Mesenchymal stem cell (in vitro differentiated cells and primary cell): ENCODE results near the gene BICRA.
"Not testable (repeated sequence)": the region's sequence is repeated elsewhere in the genome, so short reads cannot be mapped to it uniquely, and the experiment has no call there.

Source experiments
- DNase-seq: peaks from one replicate; pipeline ENCODE4 v3.0.0-alpha.2; 2013
- H2AFZ ChIP-seq: one replicate; pipeline ENCODE4 v1.6.1; 2013; ENCODE audit warnings: low read depth, mild to moderate bottlenecking, control low read depth, inconsistent platforms, low read length, moderate library complexity
- H2AK5ac ChIP-seq: 2 replicates; pipeline ENCODE4 v1.6.1; 2013; ENCODE audit warnings: low read length, moderate library complexity, mild to moderate bottlenecking, inconsistent platforms; ENCODE audit not compliant: severe bottlenecking
- H2BK120ac ChIP-seq: one replicate; pipeline ENCODE4 v1.6.1; 2013; ENCODE audit warnings: low read depth, mild to moderate bottlenecking, inconsistent platforms, low read length, moderate library complexity
- H2BK12ac ChIP-seq, 2 experiments: one replicate each; pipeline ENCODE4 v1.6.1; 2013; ENCODE audit warnings: inconsistent platforms in 2 of 2, low read length in 2 of 2, mild to moderate bottlenecking in 2 of 2, moderate library complexity in 2 of 2, control low read depth in 1 of 2
- H2BK15ac ChIP-seq: one replicate; pipeline ENCODE4 v1.6.1; 2013; ENCODE audit warnings: mild to moderate bottlenecking, low read depth, inconsistent platforms; ENCODE audit not compliant: poor library complexity, severe bottlenecking
- H2BK5ac ChIP-seq: 2 replicates; pipeline ENCODE4 v1.6.1; 2013; ENCODE audit warnings: low read depth, mild to moderate bottlenecking, low read length, control low read depth, inconsistent platforms; ENCODE audit not compliant: poor library complexity, severe bottlenecking
- H3K14ac ChIP-seq, 2 experiments: one replicate each; pipeline ENCODE4 v1.6.1; 2013; ENCODE audit warnings: inconsistent platforms in 2 of 2, low read length in 2 of 2, control low read depth in 1 of 2, mild to moderate bottlenecking in 1 of 2, moderate library complexity in 1 of 2
- H3K18ac ChIP-seq, 2 experiments: one replicate each; pipeline ENCODE4 v1.6.1; 2013; ENCODE audit warnings: inconsistent platforms in 2 of 2, low read length in 2 of 2, control low read depth in 1 of 2, low read depth in 1 of 2, mild to moderate bottlenecking in 1 of 2
- H3K23ac ChIP-seq, 2 experiments: one replicate each; pipeline ENCODE4 v1.6.1; 2013; ENCODE audit warnings: inconsistent platforms in 2 of 2, low read length in 2 of 2, mild to moderate bottlenecking in 2 of 2, moderate library complexity in 2 of 2, control low read depth in 1 of 2
- H3K27ac ChIP-seq: 2 replicates; pipeline ENCODE4 v1.5.1; 2013; ENCODE audit warnings: mild to moderate bottlenecking, moderate library complexity, low read length, control low read depth, inconsistent platforms; ENCODE audit not compliant: poor library complexity, severe bottlenecking
- H3K27me3 ChIP-seq, 2 experiments: 2 replicates each; pipeline versions ENCODE4 v1.6.1 to v1.7.0; 2013; ENCODE audit warnings: low read length in 2 of 2, mild to moderate bottlenecking in 2 of 2, moderate library complexity in 2 of 2, control low read depth in 1 of 2, inconsistent platforms in 1 of 2; ENCODE audit not compliant: control insufficient read depth in 1 of 2, insufficient read depth in 1 of 2
- H3K36me3 ChIP-seq, 2 experiments: 2 replicates each; pipeline versions ENCODE4 v1.6.1 to v1.7.0; 2013; ENCODE audit warnings: low read length in 2 of 2, control low read depth in 1 of 2, inconsistent platforms in 1 of 2, low read depth in 1 of 2, mild to moderate bottlenecking in 1 of 2; ENCODE audit not compliant: insufficient read depth in 2 of 2, control insufficient read depth in 1 of 2
- H3K4ac ChIP-seq, 2 experiments: one replicate each; pipeline ENCODE4 v1.6.1; 2013; ENCODE audit warnings: inconsistent platforms in 2 of 2, low read length in 2 of 2, mild to moderate bottlenecking in 2 of 2, moderate library complexity in 2 of 2, control low read depth in 1 of 2, low read depth in 1 of 2
- H3K4me1 ChIP-seq: 2 replicates; pipeline ENCODE4 v1.6.1; 2013; ENCODE audit warnings: low read depth, low read length, control low read depth; ENCODE audit not compliant: control insufficient read depth, insufficient read depth
- H3K4me2 ChIP-seq: 2 replicates; pipeline ENCODE4 v1.6.1; 2013; ENCODE audit warnings: low read length, mild to moderate bottlenecking, inconsistent platforms; ENCODE audit not compliant: poor library complexity, severe bottlenecking
- H3K4me3 ChIP-seq, 2 experiments: 2 replicates each; pipeline versions ENCODE4 v1.5.1 to v1.7.0; 2013; ENCODE audit warnings: low read length in 2 of 2, mild to moderate bottlenecking in 2 of 2, control low read depth in 1 of 2, low read depth in 1 of 2; ENCODE audit not compliant: insufficient read depth in 1 of 2
- H3K79me1 ChIP-seq: replicated peaks from 2 replicates; pipeline ENCODE4 v1.6.1; 2013; ENCODE audit warnings: mild to moderate bottlenecking, control low read depth, low read length, inconsistent platforms; ENCODE audit not compliant: poor library complexity, severe bottlenecking
- H3K9ac ChIP-seq: 2 replicates; pipeline ENCODE4 v1.7.0; 2013; ENCODE audit warnings: mild to moderate bottlenecking, low read length, moderate library complexity
- H3K9me3 ChIP-seq: 2 replicates; pipeline ENCODE4 v1.7.0; 2013; ENCODE audit warnings: mild to moderate bottlenecking, low read length; ENCODE audit not compliant: control insufficient read depth
- H4K8ac ChIP-seq: one replicate; pipeline ENCODE4 v1.6.1; 2013; ENCODE audit warnings: inconsistent platforms, mild to moderate bottlenecking, low read length, moderate library complexity
- H4K91ac ChIP-seq: one replicate; pipeline ENCODE4 v1.6.1; 2013; ENCODE audit warnings: mild to moderate bottlenecking, low read length, inconsistent platforms
- WGBS: methylation state at CpG from one replicate; pipeline ENCODE4 v1.1.7; 2013; ENCODE audit warnings: mixed read lengths; 5-methylcytosine and 5-hydroxymethylcytosine counted together

BICRA gene

DNA sequence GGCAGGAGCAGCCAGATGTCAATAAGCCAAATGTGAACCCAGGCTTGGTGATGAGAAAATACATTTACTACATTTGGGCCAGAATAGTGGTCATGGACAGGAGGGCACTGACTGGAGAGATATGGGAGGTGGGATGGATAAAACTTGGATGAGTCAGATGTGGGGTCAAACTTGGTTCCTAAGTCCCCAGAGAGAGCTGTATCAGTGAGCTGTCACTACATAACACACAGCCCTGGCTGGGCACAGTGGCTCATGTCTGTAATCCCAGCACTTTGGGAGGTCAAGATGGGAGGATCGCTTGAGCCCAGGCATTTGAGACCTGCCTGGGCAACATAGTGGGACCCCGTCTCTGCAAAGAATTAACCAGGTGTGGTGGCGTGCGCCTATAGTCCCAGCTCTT lies 52.7 kb downstream of the BICRA start:
- Histone ChIP-seq H3K4me3 (no peak overlapping the region), H3K79me1 (peaks cover 42% of the 10 kb centered on the region), H3K9ac (peak overlapping the region; percentile 19), H3K4me2 (no peak overlapping the region), H2BK15ac (no peak overlapping the region), H2BK12ac (no peak overlapping the region), H3K4me1 (peaks cover 30% of the 10 kb centered on the region), H3K14ac (no peak overlapping the region), H2AFZ (no peak overlapping the region), H3K9me3 (no peaks in the 10 kb centered on the region), H2BK5ac (no peak overlapping the region), H3K36me3 (peaks cover 5 to 16% of the 10 kb centered on the region in 2 experiments), H2BK120ac (no peak overlapping the region), H3K18ac (peak overlapping the region in 1 of 2 experiments; percentile 22), H4K91ac (no peak overlapping the region), H2AK5ac (no peak overlapping the region), H3K27ac (no peak overlapping the region), H3K23ac (no peak overlapping the region), H3K4ac (peak overlapping the region in 1 of 2 experiments; percentile 27), H3K27me3 (no peaks in the 10 kb centered on the region), H4K8ac (no peak overlapping the region)
- DNase-seq: no peak
- whole genome bisulfite sequencing: 91% methylated on average over 4 of the region's 4 CpGs

DNA sequence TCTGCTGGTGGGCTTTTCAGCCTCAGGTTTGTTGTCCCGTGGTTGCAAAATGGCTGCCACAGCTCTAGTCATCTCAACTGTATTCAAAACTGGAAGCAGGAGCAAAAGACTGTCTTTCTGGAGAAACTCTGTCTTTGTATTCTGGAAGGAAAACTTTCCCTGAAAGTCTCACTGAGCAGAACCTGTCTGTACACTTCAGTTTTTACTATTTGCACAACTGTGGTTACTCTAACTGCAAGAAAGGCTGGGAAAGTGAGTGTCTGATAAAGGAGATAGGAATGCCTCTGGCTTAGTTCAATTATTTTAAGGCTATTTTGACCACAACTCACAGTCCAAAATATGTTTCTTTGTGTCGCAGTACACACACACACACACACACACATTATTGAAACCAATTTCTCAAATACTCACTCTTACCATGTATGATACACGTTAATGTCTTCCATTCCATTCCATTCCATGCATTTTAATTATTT lies 54.5 kb downstream of the BICRA start:
- Histone ChIP-seq H2BK15ac (no peak overlapping the region), H2AK5ac (no peak overlapping the region), H3K9ac (peak overlapping the region; percentile 85), H2BK12ac (no peak overlapping the region), H3K18ac (no peak overlapping the region), H4K91ac (no peak overlapping the region), H3K4me2 (no peak overlapping the region), H2BK120ac (no peak overlapping the region), H3K14ac (no peak overlapping the region), H2AFZ (no peak overlapping the region), H2BK5ac (no peak overlapping the region), H3K36me3 (peaks cover 5 to 20% of the 10 kb centered on the region in 2 experiments), H3K4ac (peak overlapping the region in 1 of 2 experiments; percentile 27), H3K27ac (peak overlapping the region; percentile 73), H4K8ac (no peak overlapping the region), H3K9me3 (no peaks in the 10 kb centered on the region), H3K4me1 (peaks cover 32% of the 10 kb centered on the region), H3K79me1 (peaks cover 38% of the 10 kb centered on the region), H3K4me3 (peak overlapping the region in 1 of 2 experiments; percentile 50), H3K27me3 (no peaks in the 10 kb centered on the region), H3K23ac (no peak overlapping the region)
- 40% methylated on average over 3 of the region's 3 CpGs for WGBS
- DNase-seq: peak; percentile 97

DNA sequence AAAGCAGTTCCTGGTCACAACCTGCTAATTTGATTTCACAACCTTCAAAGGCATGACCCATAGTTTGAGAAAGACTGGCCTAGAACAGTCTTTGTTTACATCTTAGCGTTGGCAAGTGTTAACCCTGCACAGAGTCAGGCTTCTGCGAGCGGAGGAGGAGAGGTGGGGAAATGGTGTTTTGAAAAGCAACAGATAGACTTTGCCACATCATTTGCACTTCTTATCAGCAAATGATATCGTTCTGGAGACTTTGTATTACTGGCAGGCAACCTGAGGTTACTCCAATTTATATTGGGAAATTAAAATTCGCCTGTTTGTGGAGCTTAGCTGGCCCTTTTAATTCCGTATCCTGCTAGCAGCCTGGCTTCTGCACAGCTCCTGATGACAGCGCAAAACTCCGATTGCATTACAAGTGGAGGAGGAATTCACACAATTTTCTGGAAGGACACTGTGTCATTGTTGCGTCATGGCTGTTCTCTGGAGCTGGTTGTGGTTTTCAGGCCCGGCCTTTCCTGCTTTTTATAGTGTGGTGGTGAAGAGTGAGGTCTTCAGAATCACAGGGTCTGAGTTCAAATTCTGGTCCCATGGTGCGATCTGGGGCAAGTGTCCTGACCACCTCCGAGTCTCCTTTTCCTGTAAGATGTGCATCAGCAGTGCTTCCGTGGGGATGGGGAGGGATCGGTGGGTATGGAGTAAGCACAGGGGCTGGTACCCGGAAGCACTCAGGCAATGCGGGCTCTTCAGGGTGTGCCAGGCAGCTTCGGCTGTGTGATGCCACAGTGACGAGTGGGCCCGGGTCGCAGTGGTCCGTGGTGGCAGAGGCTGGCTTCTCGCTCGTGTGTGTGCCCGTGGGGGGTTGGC lies 55.2 kb downstream of the BICRA start:
- Histone ChIP-seq H3K27me3 (no peaks in the 10 kb centered on the region), H3K27ac (peak overlapping the region; percentile 54), H2AK5ac (peak overlapping the region; percentile 95), H3K4me3 (peak overlapping the region in 1 of 2 experiments; percentile 50), H3K18ac (peak overlapping the region; percentile 65 to 97), H3K4me2 (peak overlapping the region; percentile 19), H2BK120ac (peak overlapping the region; percentile 88), H3K23ac (no peak overlapping the region), H3K79me1 (peaks cover 38% of the 10 kb centered on the region), H3K36me3 (peaks cover 5 to 20% of the 10 kb centered on the region in 2 experiments), H3K4me1 (peaks cover 32% of the 10 kb centered on the region), H3K4ac (peak overlapping the region in 1 of 2 experiments; percentile 52), H2BK15ac (peak overlapping the region; percentile 60), H2AFZ (no peak overlapping the region), H3K9me3 (no peaks in the 10 kb centered on the region), H3K9ac (peak overlapping the region; percentile 85), H3K14ac (peak overlapping the region in 1 of 2 experiments; percentile 75), H2BK12ac (peak overlapping the region; percentile 51 to 77), H2BK5ac (peak overlapping the region; percentile 48), H4K91ac (peak overlapping the region; percentile 81), H4K8ac (peak overlapping the region; percentile 83)
- 48% methylated on average over 24 of the region's 24 CpGs for WGBS
- DNase-seq: peak; percentile 99

DNA sequence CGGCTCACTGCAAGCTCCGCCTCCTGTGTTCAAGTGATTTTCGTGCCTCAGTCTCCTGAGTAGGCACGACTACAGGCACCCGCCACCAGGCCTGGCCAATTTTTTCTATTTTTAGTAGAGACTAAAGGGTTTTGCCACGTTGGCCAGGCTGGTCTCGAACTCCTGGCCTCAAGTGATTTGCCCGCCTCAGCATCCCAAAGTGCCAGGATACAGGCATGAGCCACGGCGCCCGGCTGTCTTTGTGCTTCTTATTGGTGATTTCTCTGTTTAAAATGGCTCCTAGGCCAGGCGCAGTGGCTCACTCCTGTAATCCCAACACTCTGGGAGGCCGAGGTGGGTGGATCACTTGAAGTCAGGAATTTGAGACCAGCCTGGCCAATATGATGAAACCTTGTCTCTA lies 59.6 kb downstream of the BICRA start:
- H3K14ac ChIP-seq, H3K18ac ChIP-seq, H2BK12ac ChIP-seq, H3K9ac ChIP-seq, H4K91ac ChIP-seq, H3K4ac ChIP-seq, H3K9me3 ChIP-seq, H2AFZ ChIP-seq, H3K23ac ChIP-seq, H3K27me3 ChIP-seq, H2AK5ac ChIP-seq, H3K27ac ChIP-seq, H2BK5ac ChIP-seq, H2BK120ac ChIP-seq, DNase-seq, H3K4me3 ChIP-seq, H4K8ac ChIP-seq, H2BK15ac ChIP-seq, H3K4me2 ChIP-seq: not testable (repeated sequence)
- WGBS: 92% methylated on average over 13 of the region's 13 CpGs
- Histone ChIP-seq H3K79me1 (peaks cover 52% of the 10 kb centered on the region), H3K4me1 (peaks cover 13% of the 10 kb centered on the region), H3K36me3 (peaks cover 20 to 35% of the 10 kb centered on the region in 2 experiments)
